ENCODE results near the gene PAX3. TPM values are rescaled to one million over a fixed set of nuclear protein-coding genes. Genes with fewer than 3 reads are reported as not detected.

Gene PAX3
- polyA plus RNA-seq, 1 experiment, result not detected

DNA sequence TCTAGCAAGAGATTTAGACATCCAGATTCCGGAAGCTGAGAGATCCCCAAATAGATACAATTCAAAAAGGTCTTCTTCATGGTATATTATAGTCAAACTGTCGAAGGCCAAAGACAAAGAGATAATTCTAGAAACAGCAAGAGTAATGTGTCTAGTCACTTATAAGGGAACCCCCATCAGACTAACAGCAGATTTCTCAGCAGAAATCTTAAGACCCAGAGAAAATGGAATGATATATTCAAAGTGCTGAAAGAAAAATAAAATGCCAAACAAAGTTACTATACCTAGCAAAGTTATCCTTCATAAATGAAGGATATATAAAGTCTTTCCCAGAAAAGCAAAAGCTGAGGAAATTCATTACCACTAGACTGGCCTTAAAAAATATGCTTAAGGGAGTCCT is 36.1 kb upstream of the PAX3 start:
- TF ChIP-seq CTCF (IDR thresholded peaks at IDR 0.05; ENCODE audit: low read depth, low read length), result no peak
- DNase-seq (ENCODE audit: low read depth, low spot score), result no peak
- ChIA-PET POLR2A (no interaction called here), CTCF (no interaction called here)
- Histone ChIP-seq H3K27me3 (ENCODE audit: control insufficient read depth, insufficient read depth, low read length) (no peaks in the 10 kb centered on the region), H3K27ac (ENCODE audit: low read depth, low read length) (no peak overlapping the region), H3K9me3 (ENCODE audit: control insufficient read depth, insufficient read depth, low read length) (no peaks in the 10 kb centered on the region), H3K4me3 (ENCODE audit: low read depth, low read length) (no peak overlapping the region)

DNA sequence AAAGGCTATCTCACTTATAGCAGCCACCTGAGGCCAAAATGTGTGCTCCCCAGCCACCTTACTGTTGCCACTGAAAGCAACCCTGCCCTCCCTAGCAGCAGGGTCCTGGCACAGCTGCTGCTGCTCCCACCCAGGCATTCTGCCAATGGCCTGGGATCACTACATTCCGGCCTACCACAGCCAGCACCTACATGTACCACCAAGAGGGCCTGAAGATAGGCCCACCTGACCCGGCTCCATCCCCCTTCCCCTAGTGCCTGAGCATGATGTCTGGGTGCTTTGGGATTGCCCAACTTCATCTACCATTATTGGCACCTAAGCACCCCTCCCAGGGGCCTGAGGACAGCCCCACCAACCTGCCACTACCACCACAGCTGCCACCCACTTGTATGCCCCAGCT is 34.6 kb upstream of the PAX3 start:
- DNase-seq (ENCODE audit: low read depth, low spot score), result no peak
- ChIA-PET POLR2A (no interaction called here), CTCF (no interaction called here)
- no peak for TF ChIP-seq CTCF (IDR thresholded peaks at IDR 0.05; ENCODE audit: low read depth, low read length)
- no peaks in the 10 kb centered on the region for H3K9me3 ChIP-seq (ENCODE audit: control insufficient read depth, insufficient read depth, low read length)
- H3K27me3 ChIP-seq (ENCODE audit: control insufficient read depth, insufficient read depth, low read length), result no peaks in the 10 kb centered on the region
- H3K4me3 ChIP-seq (ENCODE audit: low read depth, low read length), result no peak overlapping the region
- H3K27ac ChIP-seq (ENCODE audit: low read depth, low read length), result no peak overlapping the region

DNA sequence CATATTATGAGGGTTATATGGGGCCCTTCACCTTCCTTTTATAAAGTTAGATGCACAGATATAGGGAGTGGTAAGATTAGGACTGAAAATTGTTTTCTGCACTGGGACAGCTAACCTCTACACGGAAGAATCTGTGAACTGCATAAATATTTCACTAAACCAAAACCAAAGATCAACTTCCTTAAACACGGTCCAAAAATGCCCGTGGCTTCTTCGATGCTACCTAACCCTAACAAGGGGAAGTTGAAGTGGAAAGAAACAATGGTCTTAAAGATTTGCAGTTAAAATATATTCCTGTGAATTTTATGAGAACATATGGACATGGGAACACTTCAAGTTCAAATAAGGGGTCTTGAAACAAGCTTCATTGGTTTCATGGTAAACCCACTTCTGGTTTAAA is 33.3 kb upstream of the PAX3 start:
- H3K9me3 ChIP-seq (ENCODE audit: control insufficient read depth, insufficient read depth, low read length), result no peaks in the 10 kb centered on the region
- no peak for TF ChIP-seq CTCF (IDR thresholded peaks at IDR 0.05; ENCODE audit: low read depth, low read length)
- no peak overlapping the region for H3K27ac ChIP-seq (ENCODE audit: low read depth, low read length)
- CTCF ChIA-PET, result no interaction called here
- H3K27me3 ChIP-seq (ENCODE audit: control insufficient read depth, insufficient read depth, low read length), result no peaks in the 10 kb centered on the region
- no peak overlapping the region for H3K4me3 ChIP-seq (ENCODE audit: low read depth, low read length)
- POLR2A ChIA-PET, result no interaction called here
- DNase-seq (ENCODE audit: low read depth, low spot score), result no peak

- Histone ChIP-seq H3K9me3 (ENCODE audit: control insufficient read depth, insufficient read depth, low read length) (no peaks in the 10 kb centered on the region), H3K4me3 (ENCODE audit: low read depth, low read length) (no peak overlapping the region), H3K27ac (ENCODE audit: low read depth, low read length) (no peak overlapping the region), H3K27me3 (ENCODE audit: control insufficient read depth, insufficient read depth, low read length) (no peaks in the 10 kb centered on the region)
- no peak for TF ChIP-seq CTCF (IDR thresholded peaks at IDR 0.05; ENCODE audit: low read depth, low read length)
- CTCF ChIA-PET, result no interaction called here
- no peak for DNase-seq (ENCODE audit: low read depth, low spot score)
- POLR2A ChIA-PET, result no interaction called here
Observed at GRCh38 chr2:222330910-222331309, 32.1 kb upstream of the PAX3 start.

DNA sequence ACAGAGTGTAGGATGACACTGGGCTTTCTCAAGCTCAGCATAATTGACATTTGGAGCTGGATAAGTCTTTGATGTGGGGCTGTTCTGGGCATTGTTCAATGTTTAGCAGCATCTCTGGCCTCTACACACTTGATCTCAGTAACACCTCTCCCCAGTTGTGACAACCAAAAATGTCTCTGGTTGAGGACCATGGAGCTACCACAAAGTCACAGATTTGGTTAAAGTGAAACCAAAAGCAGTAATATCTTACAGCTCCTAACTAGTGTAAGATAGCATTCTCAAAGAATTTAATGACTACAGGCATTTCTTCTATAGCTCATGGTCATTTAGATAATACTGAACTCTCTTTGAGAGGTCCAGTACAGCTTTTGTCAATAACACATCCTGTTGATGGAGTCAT is 23.4 kb upstream of the PAX3 start:
- no peak overlapping the region for H3K27ac ChIP-seq (ENCODE audit: low read depth, low read length)
- ChIA-PET CTCF (interaction anchor here (1.4 to 2.5 kb wide), 2 partner anchors 240 to 289 kb away, joined by 3 to 11 read pairs; no protein-coding TSS in a partner anchor), POLR2A (no interaction called here)
- peaks cover 21% of the 10 kb centered on the region for H3K27me3 ChIP-seq (ENCODE audit: control insufficient read depth, insufficient read depth, low read length)
- no peak for DNase-seq (ENCODE audit: low read depth, low spot score)
- no peaks in the 10 kb centered on the region; the same call in 1 of the 2 replicates for H3K9me3 ChIP-seq (ENCODE audit: control insufficient read depth, insufficient read depth, low read length)
- no peak overlapping the region for H3K4me3 ChIP-seq (ENCODE audit: low read depth, low read length)
- no peak for TF ChIP-seq CTCF (IDR thresholded peaks at IDR 0.05; ENCODE audit: low read depth, low read length)
